Measurements from ENCODE around the gene INTS14.
"Not testable (repeated sequence)": the region's sequence is repeated elsewhere in the genome, so short reads cannot be mapped to it uniquely, and the experiment has no call there.

Gene INTS14

DNA sequence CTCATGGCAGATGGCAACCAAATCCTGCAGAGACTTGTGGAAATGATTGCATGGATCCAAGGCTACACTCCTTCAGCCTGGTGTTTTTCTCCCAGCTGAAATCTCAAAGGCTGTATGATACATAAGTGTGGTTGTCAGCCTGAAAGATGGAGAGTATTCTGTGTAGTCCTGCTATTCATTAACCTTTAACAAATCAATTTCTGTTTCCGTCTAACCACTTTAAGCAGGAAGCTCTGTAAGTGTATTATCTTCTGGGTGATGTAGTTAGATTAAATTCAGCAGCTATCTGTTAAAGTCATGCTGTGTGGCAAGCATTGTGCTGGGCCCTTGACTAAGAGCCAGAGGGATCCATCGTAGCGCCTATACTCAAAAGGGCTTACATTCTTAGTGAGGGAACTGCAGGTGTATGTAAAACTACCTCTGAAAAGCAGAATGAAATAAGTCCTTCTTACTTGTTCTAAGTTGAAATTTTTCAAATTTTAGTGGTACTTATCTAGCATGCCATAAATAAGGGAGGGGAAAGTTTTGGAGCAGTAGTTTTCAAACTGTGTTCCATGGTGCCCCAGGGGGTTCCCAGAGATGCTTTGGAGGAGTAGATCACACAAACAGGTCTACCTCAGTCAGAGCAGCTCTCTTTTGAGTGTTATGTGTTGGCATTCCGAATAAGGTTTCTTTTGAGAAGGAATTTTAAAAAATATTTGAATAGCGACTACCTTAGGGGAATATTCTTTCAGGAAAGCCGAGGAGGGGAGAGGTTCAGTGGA, 51.8 kb downstream of the INTS14 start:
- TF ChIP-seq, protein P1, sequence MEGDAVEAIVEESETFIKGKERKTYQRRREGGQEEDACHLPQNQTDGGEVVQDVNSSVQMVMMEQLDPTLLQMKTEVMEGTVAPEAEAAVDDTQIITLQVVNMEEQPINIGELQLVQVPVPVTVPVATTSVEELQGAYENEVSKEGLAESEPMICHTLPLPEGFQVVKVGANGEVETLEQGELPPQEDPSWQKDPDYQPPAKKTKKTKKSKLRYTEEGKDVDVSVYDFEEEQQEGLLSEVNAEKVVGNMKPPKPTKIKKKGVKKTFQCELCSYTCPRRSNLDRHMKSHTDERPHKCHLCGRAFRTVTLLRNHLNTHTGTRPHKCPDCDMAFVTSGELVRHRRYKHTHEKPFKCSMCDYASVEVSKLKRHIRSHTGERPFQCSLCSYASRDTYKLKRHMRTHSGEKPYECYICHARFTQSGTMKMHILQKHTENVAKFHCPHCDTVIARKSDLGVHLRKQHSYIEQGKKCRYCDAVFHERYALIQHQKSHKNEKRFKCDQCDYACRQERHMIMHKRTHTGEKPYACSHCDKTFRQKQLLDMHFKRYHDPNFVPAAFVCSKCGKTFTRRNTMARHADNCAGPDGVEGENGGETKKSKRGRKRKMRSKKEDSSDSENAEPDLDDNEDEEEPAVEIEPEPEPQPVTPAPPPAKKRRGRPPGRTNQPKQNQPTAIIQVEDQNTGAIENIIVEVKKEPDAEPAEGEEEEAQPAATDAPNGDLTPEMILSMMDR (conservative IDR thresholded peaks at IDR 0.05; ENCODE audit: control insufficient read depth, insufficient read depth, low read depth, low read length): no peak
- no peak overlapping the region for H3K4me3 ChIP-seq (ENCODE audit: control insufficient read depth, low read depth, low read length)
- DNase-seq (ENCODE audit: low read depth): no peak

DNA sequence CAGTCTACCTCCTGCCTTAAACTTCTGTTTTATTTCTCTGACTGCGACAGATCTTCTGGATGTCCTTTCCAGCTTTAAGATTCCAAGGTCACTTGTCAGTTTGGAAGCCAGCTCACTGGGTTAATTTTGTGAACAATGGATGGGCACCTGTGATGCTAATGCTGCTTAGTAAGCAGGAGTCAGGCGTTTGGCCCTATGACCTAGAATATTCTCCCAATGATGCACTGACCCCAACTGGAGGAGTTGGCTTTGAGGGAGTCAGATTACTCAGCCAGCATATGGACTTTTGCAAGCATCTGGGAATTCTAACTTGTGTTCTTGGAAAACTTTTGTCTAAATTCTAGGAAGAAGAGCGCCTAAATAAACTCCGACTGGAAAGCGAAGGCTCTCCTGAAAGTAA, 52.6 kb downstream of the INTS14 start:
- H3K4me3 ChIP-seq (ENCODE audit: control insufficient read depth, low read depth, low read length): no peak overlapping the region
- peak; percentile 89 for DNase-seq (ENCODE audit: low read depth)
- TF ChIP-seq, protein P1 (conservative IDR thresholded peaks at IDR 0.05; ENCODE audit: control insufficient read depth, insufficient read depth, low read depth, low read length): peak; percentile 2

DNA sequence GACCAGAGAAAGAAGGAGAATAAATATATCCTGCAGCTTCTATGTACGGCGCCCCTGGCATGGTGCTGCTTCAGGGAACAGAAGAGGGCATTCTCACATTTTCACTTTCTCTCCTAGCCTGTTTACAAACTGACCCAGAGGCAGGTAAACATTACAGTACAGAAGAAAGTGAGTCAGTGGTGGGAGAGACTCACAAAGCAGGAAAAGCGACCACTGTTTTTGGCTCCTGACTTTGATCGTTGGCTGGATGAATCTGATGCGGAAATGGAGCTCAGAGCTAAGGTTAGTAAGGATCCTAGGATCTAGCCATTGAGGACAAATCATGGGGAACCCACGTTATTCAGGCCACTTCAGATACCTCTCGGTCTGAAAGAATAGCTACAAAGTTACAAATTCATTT, 54.3 kb downstream of the INTS14 start:
- H3K4me3 ChIP-seq (ENCODE audit: control insufficient read depth, low read depth, low read length): no peak overlapping the region
- no peak for DNase-seq (ENCODE audit: low read depth)
- TF ChIP-seq, protein P1 (conservative IDR thresholded peaks at IDR 0.05; ENCODE audit: control insufficient read depth, insufficient read depth, low read depth, low read length): no peak

DNA sequence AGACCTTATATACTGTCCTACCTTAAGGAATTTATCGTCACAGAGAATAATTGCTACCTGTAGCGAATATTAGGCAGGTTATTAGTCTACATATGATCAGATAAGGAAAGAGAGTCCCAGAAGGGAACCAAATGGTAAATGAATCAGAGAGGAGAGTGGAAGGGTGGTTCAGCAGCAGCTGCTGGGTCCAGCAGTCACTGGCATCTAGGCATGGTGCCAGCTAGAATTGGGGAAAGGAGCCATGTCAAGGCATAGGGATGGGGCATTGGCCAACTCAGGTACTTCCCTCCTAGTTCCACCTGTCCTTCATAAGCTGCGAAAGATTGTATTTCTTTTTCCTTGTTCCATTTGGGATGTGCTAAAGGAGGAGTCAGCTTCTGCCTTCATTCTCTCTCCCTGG, 57.2 kb downstream of the INTS14 start:
- H3K4me3 ChIP-seq (ENCODE audit: control insufficient read depth, low read depth, low read length): no peak overlapping the region
- TF ChIP-seq, protein P1 (conservative IDR thresholded peaks at IDR 0.05; ENCODE audit: control insufficient read depth, insufficient read depth, low read depth, low read length): no peak
- no peak for DNase-seq (ENCODE audit: low read depth)

DNA sequence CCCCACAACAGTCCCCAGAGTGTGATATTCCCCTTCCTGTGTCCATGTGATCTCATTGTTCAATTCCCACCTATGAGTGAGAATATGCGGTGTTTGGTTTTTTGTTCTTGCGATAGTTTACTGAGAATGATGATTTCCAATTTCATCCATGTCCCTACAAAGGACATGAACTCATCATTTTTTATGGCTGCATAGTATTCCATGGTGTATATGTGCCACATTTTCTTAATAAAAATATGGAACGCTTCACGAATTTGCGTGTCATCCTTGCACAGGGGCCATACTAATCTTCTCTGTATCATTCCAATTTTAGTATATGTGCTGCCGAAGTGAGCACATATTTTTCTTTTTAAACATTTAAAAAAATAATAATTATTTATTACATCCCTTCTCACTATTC, 58.1 kb downstream of the INTS14 start:
- not testable (repeated sequence) for H3K4me3 ChIP-seq (ENCODE audit: control insufficient read depth, low read depth, low read length)

DNA sequence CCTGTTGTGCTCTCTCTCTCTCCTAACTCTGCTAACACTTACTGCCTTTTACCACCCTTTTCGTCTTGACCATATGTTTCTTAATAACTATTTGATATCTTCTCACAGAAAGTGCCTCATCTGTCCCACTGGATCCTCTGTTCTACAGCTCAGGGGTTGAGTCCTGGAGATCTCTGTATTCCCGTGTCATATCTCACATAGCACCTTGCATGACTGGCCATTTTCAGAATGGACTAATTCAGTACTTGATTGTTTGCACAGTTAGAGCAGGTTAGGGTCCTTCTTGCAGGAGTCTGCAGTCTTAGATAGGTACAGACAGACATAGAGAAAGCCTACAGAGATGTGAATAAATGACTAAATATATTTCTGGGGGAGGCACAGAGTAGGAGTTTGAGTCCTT, 59.7 kb downstream of the INTS14 start:
- TF ChIP-seq, protein P1 (conservative IDR thresholded peaks at IDR 0.05; ENCODE audit: control insufficient read depth, insufficient read depth, low read depth, low read length): no peak
- no peak for DNase-seq (ENCODE audit: low read depth)
- H3K4me3 ChIP-seq (ENCODE audit: control insufficient read depth, low read depth, low read length): no peak overlapping the region

More for the DNA sequence above, 58.1 kb downstream of the INTS14 start:
- DNase-seq (ENCODE audit: low read depth): not testable (repeated sequence)

DNA sequence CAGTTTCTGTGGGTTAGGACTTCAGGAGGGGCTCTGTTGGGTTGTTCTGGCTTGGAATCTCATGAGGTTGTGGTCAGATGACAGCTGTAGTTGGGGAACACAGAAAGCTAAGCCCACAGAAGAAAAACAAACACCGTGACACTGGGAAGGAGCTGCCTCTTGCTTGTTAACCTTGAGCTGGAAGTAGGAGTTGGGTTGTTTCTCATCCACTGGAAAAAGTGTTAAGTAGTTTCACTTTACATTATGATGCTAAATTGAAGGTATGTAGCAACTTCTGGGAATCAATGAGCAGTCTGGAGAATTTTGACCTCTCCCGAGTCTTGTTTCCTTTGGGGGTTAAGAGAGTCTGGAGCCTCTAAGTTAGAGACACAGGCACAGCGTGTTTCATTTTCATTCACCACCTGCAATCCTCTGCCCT, 60.2 kb downstream of the INTS14 start:
- TF ChIP-seq, protein P1 (conservative IDR thresholded peaks at IDR 0.05; ENCODE audit: control insufficient read depth, insufficient read depth, low read depth, low read length): no peak
- DNase-seq (ENCODE audit: low read depth): peak; percentile 46
- no peak overlapping the region for H3K4me3 ChIP-seq (ENCODE audit: control insufficient read depth, low read depth, low read length)

DNA sequence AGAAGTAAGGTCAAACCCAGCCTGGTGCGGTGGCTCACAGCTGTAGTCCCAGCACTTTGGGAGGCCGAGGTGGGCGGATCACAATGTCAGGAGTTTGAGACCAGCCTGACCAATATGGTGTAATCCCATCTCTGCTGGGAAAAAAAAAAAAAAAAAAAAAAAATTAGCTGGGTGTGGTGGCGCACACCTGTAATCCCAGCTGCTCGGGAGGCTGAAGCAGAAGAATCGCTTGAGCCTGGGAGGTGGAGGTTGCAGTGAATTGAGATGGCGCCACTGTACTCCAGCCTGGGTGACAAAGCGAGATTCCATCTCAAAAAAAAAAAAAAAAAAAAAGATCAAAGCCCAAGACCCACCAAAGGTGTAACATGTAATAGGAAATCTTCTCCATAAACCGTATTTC, 61.6 kb downstream of the INTS14 start:
- not testable (repeated sequence) for DNase-seq (ENCODE audit: low read depth); H3K4me3 ChIP-seq (ENCODE audit: control insufficient read depth, low read depth, low read length)
